NCI-H2196 (cell line): ENCODE measurements around the gene CLDN6.
A peak's percentile ranks its signal among the peaks of the same experiment; 100 is the strongest.

Source experiments
- DNase-seq: peaks from one replicate; lab custom pipeline; 2025; ENCODE audit not compliant: unreplicated experiment; lab: John Stamatoyannopoulos, UW

CLDN6 gene

DNA sequence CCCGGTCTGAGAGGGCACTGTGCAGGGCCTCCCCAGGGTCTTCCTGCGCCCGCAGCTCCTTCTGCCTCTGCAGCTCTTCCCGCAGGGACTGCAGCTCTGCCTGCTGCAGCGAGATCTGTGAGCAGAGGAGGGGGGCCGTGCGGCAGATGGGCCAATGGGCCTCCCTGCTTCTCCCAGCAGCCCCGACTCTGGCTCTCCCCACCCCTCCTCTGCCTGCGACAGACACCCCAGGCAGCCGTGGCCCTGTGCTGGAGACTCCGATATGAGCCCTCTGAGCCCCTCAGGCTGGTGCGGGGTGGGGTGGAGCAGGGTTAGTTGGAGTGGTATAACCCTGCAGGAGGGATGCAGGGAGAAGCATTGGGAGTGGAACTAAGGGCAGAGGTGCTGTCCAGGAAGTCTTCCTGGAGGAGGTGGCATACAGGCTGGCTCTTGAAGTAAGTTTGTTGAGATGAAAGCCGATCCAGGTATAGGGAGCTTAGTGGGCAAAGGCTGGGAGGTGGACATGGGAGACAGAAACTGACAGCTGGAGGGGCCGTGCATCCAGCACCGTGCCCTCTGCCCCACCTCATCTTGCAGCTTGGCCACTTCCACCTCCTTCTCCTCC, 10.8 kb upstream of the CLDN6 start:
- DNase-seq: no peak

DNA sequence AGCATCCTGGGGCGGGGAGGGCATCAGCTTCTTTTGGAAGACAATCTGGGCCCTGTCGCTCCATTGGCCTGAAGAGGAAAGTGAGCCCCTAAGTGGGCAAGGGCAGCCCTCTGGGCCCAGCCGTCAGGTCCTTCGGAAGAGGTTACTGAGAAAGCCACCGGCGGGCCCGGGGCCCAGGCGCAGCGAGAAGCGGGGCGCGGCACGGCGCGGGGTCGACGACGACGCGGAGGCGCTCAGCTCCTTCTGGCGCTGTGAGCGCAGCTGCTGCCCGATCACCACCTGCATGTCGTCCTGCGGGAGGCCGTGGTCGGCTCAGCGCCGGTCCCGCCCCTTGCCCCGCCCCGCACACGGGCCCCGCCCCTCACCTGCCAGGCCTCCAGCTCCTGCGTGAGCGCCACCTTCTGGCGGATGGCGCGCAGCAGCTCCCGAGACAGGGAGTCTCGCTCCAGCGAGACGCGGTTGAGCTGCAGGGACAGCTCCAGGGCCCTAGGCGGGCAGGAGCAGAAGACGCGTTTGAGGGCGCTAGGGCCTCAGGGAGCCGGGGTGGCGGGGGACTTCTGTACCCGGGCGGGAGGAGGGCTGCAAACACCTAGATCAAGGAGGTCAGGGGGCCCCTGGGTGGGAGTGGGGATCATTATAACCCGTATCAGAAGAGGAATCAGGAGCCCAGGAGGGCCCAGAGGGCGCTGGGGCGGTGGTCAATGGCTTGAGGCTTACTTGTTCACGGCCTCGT, 10.2 kb upstream of the CLDN6 start:
- DNase-seq: peak; percentile 95

DNA sequence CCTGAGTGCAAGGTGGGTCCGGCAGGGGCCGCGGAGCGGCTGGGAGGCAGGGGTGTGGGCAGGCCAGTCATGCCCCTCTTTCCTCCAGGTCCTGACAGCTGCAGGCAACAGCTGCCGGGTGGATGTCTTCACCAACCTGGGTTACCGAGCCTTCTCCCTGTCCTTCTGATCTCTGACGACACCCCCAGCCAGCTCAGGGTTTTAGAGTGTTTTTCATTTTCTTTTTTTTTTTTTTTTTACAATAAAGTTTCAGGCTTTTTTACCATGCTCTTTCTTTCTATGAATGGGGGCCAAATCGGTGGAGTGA, 9.5 kb upstream of the CLDN6 start:
- DNase-seq: no peak

DNA sequence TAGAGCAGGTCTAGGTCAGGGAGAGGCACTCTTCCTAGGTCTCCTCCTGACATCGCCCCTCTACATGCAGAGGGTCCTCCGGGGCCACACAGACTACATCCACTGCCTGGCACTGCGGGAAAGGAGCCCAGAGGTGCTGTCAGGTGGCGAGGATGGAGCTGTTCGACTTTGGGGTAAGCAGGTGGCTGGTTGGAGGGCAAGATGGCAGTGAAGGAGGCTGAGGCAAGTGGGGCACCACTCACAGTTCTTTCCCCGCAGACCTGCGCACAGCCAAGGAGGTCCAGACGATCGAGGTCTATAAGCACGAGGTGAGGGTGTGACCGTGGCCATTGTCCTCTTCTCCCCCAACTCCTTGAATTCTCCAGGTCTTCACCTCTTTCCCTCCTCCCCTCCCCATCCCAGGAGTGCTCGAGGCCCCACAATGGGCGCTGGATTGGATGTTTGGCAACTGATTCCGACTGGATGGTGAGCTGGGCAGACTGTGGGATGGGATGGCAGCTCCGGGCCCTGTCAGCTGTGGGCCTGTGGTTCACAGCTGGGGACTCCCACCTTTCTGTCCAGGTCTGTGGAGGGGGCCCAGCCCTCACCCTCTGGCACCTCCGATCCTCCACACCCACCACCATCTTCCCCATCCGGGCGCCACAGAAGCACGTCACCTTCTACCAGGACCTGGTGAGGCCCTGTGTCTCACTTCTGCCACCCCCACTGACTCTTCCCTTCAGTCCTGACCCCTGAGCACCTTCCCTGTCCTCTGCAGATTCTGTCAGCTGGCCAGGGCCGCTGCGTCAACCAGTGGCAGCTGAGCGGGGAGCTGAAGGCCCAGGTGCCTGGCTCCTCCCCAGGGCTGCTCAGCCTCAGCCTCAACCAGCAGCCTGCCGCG, 8.9 kb upstream of the CLDN6 start:
- DNase-seq: no peak

DNA sequence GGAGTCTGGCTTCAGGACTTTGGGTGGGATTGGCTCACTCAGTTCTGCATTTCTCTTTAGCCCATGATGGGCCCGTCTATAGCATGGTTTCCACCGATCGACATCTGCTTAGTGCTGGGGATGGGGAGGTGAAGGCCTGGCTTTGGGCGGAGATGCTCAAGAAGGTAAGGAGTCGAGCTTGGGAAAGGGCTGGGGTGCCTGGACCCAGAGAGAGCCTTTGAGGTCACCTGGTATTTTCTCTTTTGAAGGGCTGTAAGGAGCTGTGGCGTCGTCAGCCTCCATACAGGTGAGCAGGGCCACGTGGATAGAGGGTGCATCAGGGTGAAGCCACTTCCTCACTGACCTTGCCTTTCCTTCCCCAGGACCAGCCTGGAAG, 8.0 kb upstream of the CLDN6 start:
- DNase-seq: no peak

DNA sequence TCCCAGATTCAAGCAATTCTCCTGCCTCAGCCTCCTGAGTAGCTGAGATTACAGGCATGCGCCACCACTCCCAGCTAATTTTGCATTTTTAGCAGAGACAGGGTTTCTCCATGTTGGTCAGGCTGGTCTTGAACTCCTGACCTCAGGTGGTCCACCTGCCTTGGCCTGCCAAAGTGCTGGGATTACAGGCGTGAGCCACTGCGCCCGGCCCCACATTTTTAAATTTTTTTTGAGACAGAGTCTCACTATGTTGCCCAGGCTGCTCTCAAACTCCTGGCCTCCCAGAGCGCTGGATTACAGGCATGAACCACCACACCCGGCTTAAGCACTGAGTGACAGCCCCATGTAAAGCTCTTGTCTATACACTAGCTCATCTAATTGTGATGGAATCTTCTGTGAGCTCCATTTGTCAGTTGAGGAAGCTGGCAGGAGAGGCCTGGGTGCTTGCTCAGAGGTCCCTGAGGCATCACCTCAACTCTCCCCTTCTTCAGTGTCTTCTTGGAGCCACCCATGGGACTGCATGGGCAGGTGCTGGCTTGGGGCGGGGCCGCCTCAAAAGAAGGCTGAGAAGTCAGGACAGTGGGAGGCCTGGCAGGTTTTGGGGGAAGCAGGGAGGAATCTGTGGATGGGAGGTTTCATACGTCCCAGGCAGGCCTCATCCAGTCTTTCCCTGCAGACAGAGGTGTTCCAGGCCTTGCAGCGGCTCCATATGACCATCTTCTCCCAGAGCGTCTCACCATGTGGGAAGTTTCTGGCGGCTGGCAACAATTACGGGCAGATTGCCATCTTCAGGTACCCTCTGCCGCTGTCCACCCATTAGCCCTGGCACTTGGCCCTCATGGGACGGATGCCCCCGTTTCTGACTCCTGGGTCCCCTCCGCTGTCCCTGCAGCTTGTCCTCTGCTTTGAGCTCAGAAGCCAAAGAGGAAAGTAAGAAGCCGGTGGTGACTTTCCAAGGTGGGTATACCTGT, 7.3 kb upstream of the CLDN6 start:
- DNase-seq: no peak

DNA sequence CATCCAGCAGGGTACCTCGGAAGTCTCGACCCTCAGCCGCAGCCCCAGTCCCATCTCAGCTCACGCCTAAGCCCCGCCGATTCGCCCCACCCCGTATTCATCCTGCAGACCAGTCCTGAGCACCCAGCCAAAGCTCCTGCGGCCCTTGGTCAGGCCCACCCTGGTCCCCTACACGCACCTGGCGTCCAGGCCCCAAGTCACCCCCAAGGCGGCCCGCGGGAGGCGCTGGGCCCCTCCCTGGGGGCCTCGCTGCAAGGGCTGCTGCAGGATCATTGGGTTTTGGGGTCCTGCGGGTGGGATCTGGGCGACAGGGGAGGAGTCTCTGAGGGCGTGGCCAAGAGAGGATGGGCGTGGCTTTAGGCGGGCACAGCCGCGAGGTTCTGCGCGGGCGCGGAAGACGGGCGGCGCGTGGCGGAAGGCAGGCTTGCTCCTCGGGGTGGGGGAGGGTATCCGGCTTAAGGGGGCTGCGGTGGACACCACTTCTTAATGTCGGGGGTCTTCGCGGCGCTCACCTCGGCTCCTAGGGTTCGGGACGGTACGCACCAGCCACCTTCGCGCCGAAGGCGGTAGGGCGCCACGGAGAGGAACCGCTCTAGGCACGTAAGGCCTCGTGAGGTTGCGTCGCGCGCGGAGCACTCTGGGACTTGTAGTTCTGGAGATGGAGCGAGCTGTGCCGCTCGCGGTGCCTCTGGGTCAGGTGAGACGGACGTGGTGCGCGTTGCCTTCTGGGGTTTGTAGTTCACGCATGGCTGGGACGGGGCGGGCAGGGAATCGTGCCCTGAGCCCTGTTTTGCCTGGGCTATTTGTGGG, 5.9 kb upstream of the CLDN6 start, which contains the start of the genes HCFC1R1 and THOC6:
HCFC1R1 (minus strand) TSS at position 274 of the 810 bp plus-strand sequence; CDS start at position 273, 1 bp downstream.
THOC6 (plus strand) TSS at position 367 of the 810 bp plus-strand sequence; CDS start at position 659, 292 bp downstream.
- DNase-seq: peak; percentile 98

DNA sequence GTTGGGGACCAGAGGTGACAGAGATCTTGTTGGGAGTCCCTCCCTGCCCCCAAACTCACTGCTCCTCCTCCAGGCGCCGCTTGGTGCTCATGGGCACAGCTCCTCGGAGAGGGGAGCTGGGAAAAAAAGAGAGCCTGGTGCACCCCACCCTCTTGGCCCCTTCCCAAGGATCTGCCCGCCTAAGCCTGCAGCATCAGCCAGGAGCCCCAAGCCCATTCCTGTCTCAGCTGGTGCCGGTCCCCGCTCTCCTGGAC, 5.4 kb upstream of the CLDN6 start:
- DNase-seq: peak; percentile 23

DNA sequence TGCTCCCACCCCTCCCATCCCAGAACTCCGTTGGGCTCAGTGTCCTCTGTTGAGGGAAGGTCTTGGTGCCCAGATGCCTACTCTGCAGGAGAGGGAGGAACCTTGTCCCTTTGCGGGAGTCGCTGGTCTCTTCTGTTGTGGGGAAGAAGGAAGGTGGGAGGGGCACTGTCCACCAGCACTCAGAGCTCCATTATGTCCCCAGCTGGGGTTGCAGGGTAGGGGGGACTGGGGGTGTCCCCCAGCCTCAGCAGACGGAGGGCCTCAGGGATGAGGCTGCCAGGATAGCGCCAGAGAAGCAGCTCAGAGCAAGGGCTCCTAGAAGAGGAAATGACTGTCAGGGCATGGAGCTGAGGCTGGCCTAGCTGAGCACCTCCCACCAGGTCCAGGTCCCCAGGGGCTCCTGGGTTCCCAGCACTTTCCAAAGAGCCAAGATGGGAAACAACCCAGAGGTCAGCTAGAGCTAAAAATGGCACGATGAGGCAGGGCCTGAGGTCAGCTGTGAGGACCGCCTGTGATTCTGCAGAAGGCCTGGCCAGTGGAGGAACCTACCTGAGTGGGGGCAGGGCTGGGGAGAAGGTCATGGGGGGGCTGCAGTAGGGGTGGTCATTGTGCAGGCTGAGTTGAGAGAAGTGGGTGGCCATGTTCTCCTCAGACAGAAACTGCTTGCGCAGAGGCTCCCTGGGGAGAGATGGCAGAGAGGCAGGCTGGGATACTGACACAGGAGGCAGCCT, 4.9 kb upstream of the CLDN6 start:
- DNase-seq: no peak

DNA sequence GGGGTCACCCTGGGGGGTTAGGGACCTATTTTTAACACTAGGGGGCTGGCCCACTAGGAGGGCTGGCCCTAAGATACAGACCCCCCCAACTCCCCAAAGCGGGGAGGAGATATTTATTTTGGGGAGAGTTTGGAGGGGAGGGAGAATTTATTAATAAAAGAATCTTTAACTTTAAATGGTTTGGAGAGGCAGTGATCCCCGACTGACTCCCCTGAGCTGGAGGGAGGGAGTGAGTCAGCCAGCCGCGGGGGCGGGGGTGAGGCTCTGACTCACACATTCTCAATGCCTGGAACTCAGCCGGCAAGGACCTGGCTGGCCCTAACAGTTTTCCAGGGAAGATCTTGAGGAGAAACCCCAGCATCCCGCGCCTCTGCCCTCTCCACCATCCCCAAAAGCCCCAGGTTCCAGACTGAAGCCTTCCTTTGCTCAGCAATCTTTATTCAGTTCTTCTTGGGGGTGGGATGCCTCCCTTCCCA, 4.3 kb upstream of the CLDN6 start:
- DNase-seq: peak; percentile 57

DNA sequence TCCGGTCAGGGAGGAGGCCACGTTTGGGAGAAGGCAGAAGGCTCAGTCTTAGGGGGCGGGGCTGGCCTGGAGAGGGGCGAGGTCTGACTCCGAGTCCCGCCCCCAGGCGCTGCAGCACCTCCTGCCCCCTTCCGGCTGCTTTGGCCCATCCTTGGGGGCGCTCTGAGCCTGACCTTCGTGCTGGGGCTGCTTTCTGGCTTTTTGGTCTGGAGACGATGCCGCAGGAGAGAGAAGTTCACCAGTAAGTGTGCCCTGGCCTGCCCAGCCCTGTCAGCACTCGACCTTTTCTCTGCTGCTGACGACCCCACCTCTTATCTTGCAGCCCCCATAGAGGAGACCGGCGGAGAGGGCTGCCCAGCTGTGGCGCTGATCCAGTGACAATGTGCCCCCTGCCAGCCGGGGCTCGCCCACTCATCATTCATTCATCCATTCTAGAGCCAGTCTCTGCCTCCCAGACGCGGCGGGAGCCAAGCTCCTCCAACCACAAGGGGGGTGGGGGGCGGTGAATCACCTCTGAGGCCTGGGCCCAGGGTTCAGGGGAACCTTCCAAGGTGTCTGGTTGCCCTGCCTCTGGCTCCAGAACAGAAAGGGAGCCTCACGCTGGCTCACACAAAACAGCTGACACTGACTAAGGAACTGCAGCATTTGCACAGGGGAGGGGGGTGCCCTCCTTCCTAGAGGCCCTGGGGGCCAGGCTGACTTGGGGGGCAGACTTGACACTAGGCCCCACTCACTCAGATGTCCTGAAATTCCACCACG, 3.6 kb upstream of the CLDN6 start:
- DNase-seq: peak; percentile 79

DNA sequence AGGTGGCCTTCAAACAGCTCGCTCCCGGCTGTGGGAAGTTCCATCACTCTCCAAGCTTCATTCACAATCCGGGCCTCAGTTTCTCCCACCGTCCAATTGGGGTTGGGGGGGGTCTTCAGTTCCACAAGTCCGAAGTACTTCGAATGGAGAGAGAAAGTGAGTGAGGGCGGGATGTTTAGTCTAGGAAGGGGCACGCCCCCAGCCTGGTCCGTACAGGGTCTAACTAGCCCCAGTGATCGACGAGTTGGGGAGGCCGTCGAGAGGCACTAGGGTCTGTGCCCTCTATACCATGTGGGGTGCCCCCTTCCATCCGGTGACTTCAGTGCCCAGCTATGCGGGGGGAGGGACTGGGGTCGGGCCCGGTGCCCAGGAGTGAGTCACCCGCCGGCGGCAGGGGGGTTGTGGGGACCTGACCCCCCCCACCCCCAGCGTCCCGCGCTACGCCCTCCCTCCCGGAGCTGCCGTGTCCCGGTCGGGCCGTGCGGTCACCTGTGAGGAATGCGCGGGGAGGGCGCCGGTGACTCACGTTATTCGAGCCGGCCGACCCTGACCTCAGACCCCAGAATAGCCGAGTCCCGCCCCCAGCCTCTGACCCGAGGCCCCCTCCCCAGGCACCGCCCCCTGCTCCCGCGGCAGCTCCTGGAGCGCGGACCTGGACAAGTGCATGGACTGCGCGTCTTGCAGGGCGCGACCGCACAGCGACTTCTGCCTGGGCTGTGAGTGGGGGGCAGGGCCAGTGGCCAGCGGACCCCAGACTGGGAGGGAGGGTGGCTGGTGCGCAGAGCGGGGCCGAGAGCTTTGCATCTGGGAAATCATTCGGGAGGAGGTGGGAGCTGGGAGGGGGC, 2.8 kb upstream of the CLDN6 start:
- DNase-seq: peak; percentile 62

DNA sequence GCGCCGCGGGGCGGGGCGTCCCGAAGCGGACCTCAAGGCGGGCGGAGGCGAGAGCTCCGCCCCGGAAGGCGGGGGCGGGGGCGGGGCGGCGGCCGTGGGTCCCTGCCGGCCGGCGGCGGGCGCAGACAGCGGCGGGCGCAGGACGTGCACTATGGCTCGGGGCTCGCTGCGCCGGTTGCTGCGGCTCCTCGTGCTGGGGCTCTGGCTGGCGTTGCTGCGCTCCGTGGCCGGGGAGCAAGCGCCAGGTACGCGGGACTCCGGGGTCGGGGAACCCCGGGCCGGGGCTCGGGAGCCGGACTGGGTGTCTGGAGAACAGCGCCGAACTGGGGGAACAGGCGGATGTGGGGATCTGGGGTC, 2.2 kb upstream of the CLDN6 start, which contains the start of gene TNFRSF12A:
TNFRSF12A (plus strand) TSS at position 122 of the 357 bp plus-strand sequence; CDS start at position 152, 30 bp downstream.
- DNase-seq: peak; percentile 86

DNA sequence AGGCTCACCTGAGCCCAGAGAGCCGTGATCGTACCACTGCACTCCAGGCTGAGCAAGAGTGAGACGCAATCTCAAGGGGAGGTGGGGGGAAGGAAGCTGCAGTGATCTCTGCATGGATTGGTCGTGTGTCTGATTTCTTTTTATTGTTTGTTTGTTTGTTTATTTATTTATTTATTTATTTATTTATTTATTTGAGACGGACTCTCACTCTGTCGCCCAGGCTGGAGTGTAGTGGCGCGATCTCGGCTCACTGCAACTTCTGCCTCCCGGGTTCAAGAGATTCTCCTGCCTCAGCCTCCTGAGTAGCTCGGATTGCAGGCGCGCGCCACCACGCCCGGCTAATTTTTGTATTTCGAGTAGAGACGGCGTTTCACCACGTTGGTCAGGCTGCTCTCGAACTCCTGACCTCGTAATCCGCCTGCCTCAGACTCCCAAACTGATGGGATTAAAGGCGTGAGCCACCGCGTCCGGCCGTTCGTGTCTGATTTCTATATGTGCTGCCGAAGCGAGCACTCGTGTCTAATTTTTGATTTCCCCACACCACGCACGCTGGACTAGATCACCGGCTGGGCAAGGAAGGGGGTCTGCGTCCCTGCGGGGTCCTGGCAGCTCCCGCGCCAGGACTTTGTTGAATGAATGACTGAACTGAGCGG, 1.7 kb upstream of the CLDN6 start:
- no peak for DNase-seq

DNA sequence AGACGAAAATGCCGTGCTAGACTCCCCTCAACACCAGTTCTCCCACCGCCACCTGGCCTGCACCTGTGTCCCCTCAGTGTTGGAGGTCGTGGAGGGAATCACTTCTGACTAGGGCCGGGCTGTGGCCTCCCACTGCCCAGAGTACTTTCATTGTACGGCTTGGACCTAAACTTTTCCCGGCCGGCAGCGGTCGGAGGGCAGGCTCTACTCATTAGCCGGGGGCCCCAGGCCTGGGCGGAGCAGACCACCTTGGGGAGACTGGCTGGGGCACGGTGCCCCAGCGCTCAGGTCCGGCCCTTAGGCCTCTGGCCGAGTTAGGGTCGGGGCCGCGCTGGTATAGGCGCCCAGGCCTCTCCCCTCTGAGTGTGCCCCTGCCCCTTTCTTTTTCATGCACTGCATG, 639 bp downstream of the CLDN6 start:
- DNase-seq: no peak

DNA sequence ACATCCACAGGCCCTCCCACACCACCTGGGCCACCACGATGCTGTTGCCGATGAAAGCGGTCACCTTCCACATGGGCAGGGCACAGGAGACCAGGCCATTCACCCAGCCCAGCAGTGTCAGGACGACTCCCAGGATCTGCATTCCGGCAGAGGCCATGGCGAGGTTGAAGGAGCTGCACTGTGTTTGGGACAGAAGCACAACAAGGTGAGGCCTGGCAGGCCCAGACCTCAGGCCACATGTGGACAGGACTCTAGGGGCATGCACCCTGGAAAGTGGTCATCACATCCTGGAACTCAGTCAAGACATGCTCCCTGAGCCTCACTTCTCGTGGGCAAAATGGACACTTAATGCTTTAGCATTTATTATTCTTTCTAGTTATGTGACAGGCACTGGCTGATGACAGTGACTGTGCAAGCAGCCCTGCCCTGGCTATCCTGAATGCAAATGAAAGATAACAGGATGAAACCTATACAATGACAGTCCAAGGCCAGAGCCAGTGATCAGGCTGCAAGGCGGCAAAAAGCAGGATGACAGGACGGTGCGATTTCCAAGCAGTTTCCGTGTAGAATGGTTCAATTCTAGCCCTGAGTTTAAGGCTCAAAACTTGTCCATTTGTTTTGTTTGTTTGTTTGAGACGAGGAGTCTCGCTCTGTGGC, 2.0 kb downstream of the CLDN6 start:
- no peak for DNase-seq

DNA sequence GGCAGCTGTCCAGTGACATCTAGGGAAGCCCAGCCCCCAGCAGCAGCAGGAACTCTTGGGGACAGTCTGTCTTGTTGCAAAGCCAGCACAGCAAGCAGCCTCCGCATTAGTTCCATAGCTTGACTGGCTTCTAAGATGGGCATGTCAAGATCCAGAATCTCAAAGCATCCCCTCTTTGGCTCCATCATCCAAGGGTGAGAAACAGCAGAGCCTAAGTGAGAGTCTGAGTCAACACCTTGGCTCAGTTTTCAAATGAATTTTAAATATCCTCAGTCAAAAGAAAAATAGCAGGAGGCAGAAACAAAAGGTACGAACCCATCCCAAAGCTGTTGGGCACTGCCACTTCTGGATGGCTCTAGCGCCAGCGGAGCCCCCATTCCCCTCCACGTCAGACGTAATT, 3.0 kb downstream of the CLDN6 start:
- DNase-seq: no peak
